PC-3 (cell line): ENCODE results near the gene RAB5IF. TPM values are rescaled to one million over a fixed set of nuclear protein-coding genes. Genes with fewer than 3 reads are reported as not detected.

Source experiments
- total RNA-seq: library from RNA; depleted of rRNA; stranded (reverse); fragments of >200 nt; gene quantifications from 2 replicates; pipeline ENCODE4 v1.2.3, GENCODE V29; 2014; rRNA removed

Gene RAB5IF
- total RNA-seq, 1 experiment from 2014 or later, result 217 TPM

Other genes starting within 250 kb of the RAB5IF start
- gene MYL9, start 64.3 kb upstream of the RAB5IF start, total RNA-seq, result 10.8 and 12.0 TPM in 2 replicates
- gene TGIF2, start 32.2 kb upstream of the RAB5IF start, total RNA-seq, result 15.2 and 15.7 TPM in 2 replicates
- gene SLA2, start 40.4 kb downstream of the RAB5IF start, total RNA-seq, result 0.23 and 0.51 TPM in 2 replicates
- 27.0 and 30.1 TPM in 2 replicates for gene NDRG3, start 140.3 kb downstream of the RAB5IF start, total RNA-seq
- 36.3 and 39.8 TPM in 2 replicates for gene DSN1, start 168.0 kb downstream of the RAB5IF start, total RNA-seq